Muscle of leg (tissue), 11 donors: ENCODE results near the gene UPK2. TPM values are rescaled to one million over a fixed set of nuclear protein-coding genes. Genes with fewer than 3 reads are reported as not detected.
"Not testable (repeated sequence)": the region's sequence is repeated elsewhere in the genome, so short reads cannot be mapped to it uniquely, and the experiment has no call there.

Source experiments
- DNase-seq: peaks from one replicate; pipeline ENCODE4 v3.0.0; 2013
- H3K27ac ChIP-seq: one replicate; pipeline ENCODE4 v1.5.1; 2013; ENCODE audit warnings: mild to moderate bottlenecking, low read length, control low read depth
- H3K27me3 ChIP-seq: one replicate; pipeline ENCODE4 v1.6.1; 2013; ENCODE audit warnings: low read length; ENCODE audit not compliant: control insufficient read depth, insufficient read depth
- H3K36me3 ChIP-seq: one replicate; pipeline ENCODE4 v1.6.1; 2013; ENCODE audit warnings: low read length; ENCODE audit not compliant: control insufficient read depth, insufficient read depth
- H3K4me1 ChIP-seq: one replicate; pipeline ENCODE4 v1.6.1; 2013; ENCODE audit warnings: low read length; ENCODE audit not compliant: control insufficient read depth, insufficient read depth
- H3K4me3 ChIP-seq: one replicate; pipeline ENCODE4 v1.5.1; 2013; ENCODE audit warnings: low read length, control low read depth
- H3K9me3 ChIP-seq: replicated peaks from 2 replicates; pipeline ENCODE4 v1.6.1; 2013; ENCODE audit warnings: low read depth, low read length; ENCODE audit not compliant: control insufficient read depth
- WGBS: methylation state at CpG from one replicate; pipeline ENCODE4 v1.1.5; 2013; ENCODE audit warnings: missing lambda C conversion rate; ENCODE audit not compliant: insufficient coverage; 5-methylcytosine and 5-hydroxymethylcytosine counted together
- polyA plus RNA-seq, 8 donors: library from polyadenylated mRNA; unstranded; fragments of 120-200 nt; gene quantifications; one replicate each; pipeline versions ENCODE4 v1.2.1 to v1.2.3, GENCODE V29; 2013; ENCODE audit warnings: inconsistent platforms in 1 of 8, low replicate concordance in 1 of 8; ENCODE audit not compliant: insufficient read length in 8 of 8, insufficient read depth in 1 of 8
- total RNA-seq: library from RNA; stranded (reverse); fragments of 120-200 nt; gene quantifications from one replicate; pipeline ENCODE4 v1.2.4, GENCODE V29; 2013

Gene UPK2
- total and polyA plus RNA-seq, 9 donors, result 0.09 to 3.5 (median 1.0) TPM

DNA sequence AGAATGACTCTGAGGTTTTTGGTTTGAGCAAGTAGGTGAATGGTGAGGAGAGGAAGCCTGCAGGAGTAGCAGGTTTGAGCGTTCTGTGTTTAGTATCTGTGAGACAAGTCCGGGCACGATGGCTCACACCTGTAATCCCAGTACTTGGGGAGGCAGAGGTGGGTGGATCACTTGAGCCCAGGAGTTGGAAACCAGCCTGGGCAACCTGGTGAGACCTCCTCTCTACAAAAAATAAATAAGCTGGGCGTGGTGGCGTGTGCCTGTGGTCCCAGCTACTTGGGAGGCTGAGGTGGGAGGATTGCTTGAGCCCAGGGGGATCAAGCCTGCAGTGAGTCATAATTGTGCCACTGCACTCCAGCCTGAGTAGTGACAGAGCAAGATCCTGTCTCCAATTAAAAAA, 32.2 kb downstream of the UPK2 start:
- 89% methylated on average over 3 of the region's 5 CpGs for WGBS
- H3K4me3 ChIP-seq, result no peak overlapping the region
- no peaks in the 10 kb centered on the region for H3K27me3 ChIP-seq
- no peak overlapping the region for H3K27ac ChIP-seq
- no peaks in the 10 kb centered on the region for H3K9me3 ChIP-seq
- no peak for DNase-seq
- no peaks in the 10 kb centered on the region for H3K4me1 ChIP-seq
- no peaks in the 10 kb centered on the region for H3K36me3 ChIP-seq

DNA sequence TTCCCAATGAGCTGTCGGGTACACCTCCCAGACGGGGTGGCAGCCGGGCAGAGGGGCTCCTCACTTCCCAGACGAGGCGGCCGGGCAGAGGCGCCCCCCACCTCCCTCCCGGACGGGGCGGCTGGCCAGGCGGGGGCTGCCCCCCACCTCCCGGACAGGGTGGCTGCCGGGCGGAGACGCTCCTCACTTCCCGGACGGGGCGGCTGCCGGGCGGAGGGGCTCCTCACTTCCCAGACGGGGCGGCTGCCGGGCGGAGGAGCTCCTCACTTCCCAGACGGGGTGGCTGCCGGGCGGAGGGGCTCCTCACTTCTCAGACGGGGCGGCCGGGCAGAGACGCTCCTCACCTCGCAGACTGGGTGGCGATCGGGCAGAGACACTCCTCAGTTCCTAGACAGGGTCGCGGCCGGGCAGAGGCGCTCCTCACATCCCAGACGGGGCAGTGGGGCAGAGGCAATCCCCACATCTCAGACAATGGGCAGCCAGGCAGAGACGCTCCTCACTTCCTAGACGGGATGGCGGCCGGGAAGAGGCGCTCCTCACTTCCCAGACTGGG, 35.5 kb downstream of the UPK2 start:
- not testable (repeated sequence) for H3K4me1 ChIP-seq, H3K27me3 ChIP-seq, H3K27ac ChIP-seq, DNase-seq, H3K9me3 ChIP-seq, H3K36me3 ChIP-seq, H3K4me3 ChIP-seq
- 90% methylated on average over 19 of the region's 44 CpGs for WGBS

DNA sequence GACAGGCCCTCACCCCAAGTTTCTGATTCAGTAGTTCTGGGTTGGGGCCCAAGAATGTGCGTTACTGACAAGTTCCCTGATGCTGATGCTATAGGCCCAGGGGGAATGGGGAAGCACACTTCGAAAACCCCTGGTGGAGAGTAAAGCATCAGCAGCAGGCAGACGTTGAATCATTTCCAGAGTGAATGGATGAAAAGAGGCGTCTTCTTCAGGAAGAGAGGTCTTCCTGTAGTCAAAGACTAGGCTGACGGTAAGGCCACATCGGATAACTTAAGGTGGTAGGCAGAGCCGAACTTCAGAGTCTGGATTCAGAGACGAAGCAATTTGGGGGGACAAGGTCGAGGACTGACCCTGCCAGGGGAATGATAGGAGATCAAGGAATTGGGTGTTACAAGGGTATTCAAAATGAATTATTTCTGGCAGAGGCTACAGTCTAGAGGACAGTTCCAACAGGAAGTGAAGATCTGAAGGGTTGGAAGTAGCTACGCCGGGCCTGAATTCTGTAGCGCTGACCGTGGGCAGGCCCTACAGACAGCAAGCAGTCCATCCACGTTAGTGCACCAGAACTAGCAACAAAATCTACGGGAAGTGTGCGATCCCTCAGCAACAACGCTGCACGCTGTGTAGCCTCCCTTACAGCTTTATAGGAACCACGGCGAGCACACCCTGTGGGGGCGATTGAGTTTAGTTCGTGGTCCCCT, 41.0 kb downstream of the UPK2 start:
- Histone ChIP-seq H3K4me3 (peak overlapping the region; percentile 79), H3K9me3 (no peaks in the 10 kb centered on the region), H3K4me1 (peaks cover 17% of the 10 kb centered on the region), H3K27ac (peak overlapping the region; percentile 65), H3K36me3 (peaks cover 15% of the 10 kb centered on the region), H3K27me3 (no peaks in the 10 kb centered on the region)
- peak; percentile 37 for DNase-seq
- WGBS, result 13% methylated on average over 19 of the region's 22 CpGs

GRCh38 chr11:118997627-118998387, 41.7 kb downstream of the UPK2 start, which contains the start of gene CENATAC:
Gene CENATAC, plus strand, starts transcription at chr11:118998138. Its CDS starts 60 bp downstream, at chr11:118998198.
- Histone ChIP-seq H3K4me3 (peak within 1 kb of the TSS; percentile 79), H3K27me3 (no peaks in the 10 kb centered on the region), H3K9me3 (no peaks in the 10 kb centered on the region), H3K36me3 (peaks cover 21% of the 10 kb centered on the region), H3K27ac (peak within 1 kb of the TSS; percentile 65), H3K4me1 (peaks cover 17% of the 10 kb centered on the region)
- DNase-seq, result peak; percentile 96
- under 1% methylated on average over 46 of the region's 54 CpGs for WGBS

- peaks cover 17% of the 10 kb centered on the region for H3K4me1 ChIP-seq
- H3K27me3 ChIP-seq, result no peaks in the 10 kb centered on the region
- no peaks in the 10 kb centered on the region for H3K9me3 ChIP-seq
- H3K4me3 ChIP-seq, result peak overlapping the region; percentile 79
- no peak for DNase-seq
- 5% methylated on average over 15 of the region's 19 CpGs for WGBS
- peak overlapping the region; percentile 37 for H3K27ac ChIP-seq
- peaks cover 26% of the 10 kb centered on the region for H3K36me3 ChIP-seq
Observed at GRCh38 chr11:118998388-118998717, 42.3 kb downstream of the UPK2 start.

DNA sequence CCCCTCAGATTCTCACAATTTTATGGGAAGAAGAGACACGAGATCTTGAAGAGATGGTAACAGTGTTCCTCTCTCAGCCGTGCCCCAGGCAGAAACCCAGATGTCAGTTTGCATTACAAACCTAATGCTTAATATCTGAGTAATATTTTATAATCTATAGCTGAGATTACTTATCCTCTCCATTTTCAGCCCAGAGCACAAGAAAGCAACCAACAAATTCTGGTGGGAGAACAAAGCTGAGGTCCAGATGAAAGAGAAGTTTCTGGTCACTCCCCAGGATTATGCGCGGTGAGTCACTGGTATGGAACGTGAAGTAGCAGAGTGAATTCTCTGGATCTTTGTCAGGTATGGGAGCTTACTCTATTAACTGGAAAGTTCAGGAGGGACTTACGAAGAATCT, 42.7 kb downstream of the UPK2 start:
- Histone ChIP-seq H3K4me1 (peaks cover 17% of the 10 kb centered on the region), H3K27ac (no peak overlapping the region), H3K36me3 (peaks cover 28% of the 10 kb centered on the region), H3K4me3 (peak overlapping the region; percentile 79), H3K9me3 (no peaks in the 10 kb centered on the region), H3K27me3 (no peaks in the 10 kb centered on the region)
- 77% methylated on average over 3 of the region's 6 CpGs for WGBS
- DNase-seq, result no peak

GRCh38 chr11:119000906-119001305, 44.8 kb downstream of the UPK2 start:
- WGBS, result no CpG with 5 or more reads among the region's 1 CpG
- no peak for DNase-seq
- Histone ChIP-seq H3K27me3 (no peaks in the 10 kb centered on the region), H3K9me3 (no peaks in the 10 kb centered on the region), H3K36me3 (peaks cover 32% of the 10 kb centered on the region), H3K27ac (no peak overlapping the region), H3K4me3 (no peak overlapping the region), H3K4me1 (peaks cover 17% of the 10 kb centered on the region)

DNA sequence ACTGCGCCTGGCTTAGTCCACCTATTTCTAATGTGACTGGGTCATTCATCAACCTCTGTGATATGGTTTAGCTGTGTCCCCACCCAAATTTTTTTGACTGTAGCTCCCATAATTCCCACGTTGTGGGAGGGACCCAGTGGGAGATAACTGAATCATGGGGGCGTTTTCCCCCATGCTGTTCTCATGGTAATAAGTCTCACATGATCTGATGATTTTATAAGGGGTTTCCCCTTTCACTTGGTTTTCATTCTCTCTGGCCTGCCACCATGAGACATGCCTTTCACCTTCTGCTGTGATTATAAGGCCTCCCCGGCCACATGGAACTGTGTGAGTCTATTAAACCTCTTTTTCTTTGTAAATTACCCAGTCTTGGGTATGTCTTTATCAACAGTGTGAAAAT, 50.6 kb downstream of the UPK2 start:
- no peaks in the 10 kb centered on the region for H3K9me3 ChIP-seq
- DNase-seq, result no peak
- H3K27ac ChIP-seq, result no peak overlapping the region
- H3K4me3 ChIP-seq, result no peak overlapping the region
- no peaks in the 10 kb centered on the region for H3K4me1 ChIP-seq
- no peaks in the 10 kb centered on the region for H3K27me3 ChIP-seq
- no CpG with 5 or more reads among the region's 4 CpGs for WGBS
- peaks cover 55% of the 10 kb centered on the region for H3K36me3 ChIP-seq
